Endothelial cell of umbilical vein (primary cell): ENCODE data around the gene RNF112. TPM values are rescaled to one million over a fixed set of nuclear protein-coding genes. Genes with fewer than 3 reads are reported as not detected.

Source experiments
- BruUV-seq: library from RNA; stranded (reverse); fragments of 400-500 nt; replicated peaks from 2 replicates; lab custom pipeline; 2021; lab: Mats Ljungman, UMichigan
- CTCF ChIA-PET: fragments of 300-600, 350-600 bp; sonication (Branson Sonifier 250); formaldehyde crosslinking; loops from one replicate; lab custom pipeline; 2021; ENCODE audit warnings: antibody characterized with exemption, inconsistent platforms; lab: Charles Lee
- POLR2A ChIA-PET: fragments of 300-600, 350-600 bp; sonication (Branson Sonifier 250); formaldehyde crosslinking; loops from one replicate; lab custom pipeline; 2021; ENCODE audit warnings: antibody characterized with exemption, inconsistent platforms; lab: Charles Lee
- DNase-seq: peaks from one replicate; pipeline ENCODE4 v3.0.0-alpha.2; 2011; ENCODE audit warnings: low read depth, low spot score
- FAIRE-seq: peaks from 2 replicates; lab custom pipeline; 2011; peaks lifted over from hg19 to GRCh38; lab: Jason Lieb, UNC
- H2AFZ ChIP-seq: 2 replicates; pipeline ENCODE4 v1.6.0; 2012; ENCODE audit warnings: low read depth, low read length, control low read depth, inconsistent platforms
- H3K27ac ChIP-seq: 2 replicates; pipeline ENCODE4 v1.5.1; 2011; ENCODE audit warnings: low read depth, mild to moderate bottlenecking, control low read depth, low read length, moderate library complexity; ENCODE audit not compliant: insufficient read depth
- H3K27me3 ChIP-seq, 2 experiments: 2 replicates each; pipeline versions ENCODE4 v1.6.0 to v1.6.1; 2011; ENCODE audit warnings: low read length in 2 of 2, mixed read lengths in 1 of 2; ENCODE audit not compliant: control insufficient read depth in 2 of 2, insufficient read depth in 2 of 2
- H3K36me3 ChIP-seq, 2 experiments: 2 replicates in 1 of 2; 3 replicates in 1 of 2; pipeline ENCODE4 v1.5.1; 2011; ENCODE audit warnings: low read length in 2 of 2, mild to moderate bottlenecking in 1 of 2, moderate library complexity in 1 of 2; ENCODE audit not compliant: control insufficient read depth in 2 of 2, insufficient read depth in 2 of 2; ENCODE audit errors: extremely low read depth in 1 of 2
- H3K4me1 ChIP-seq: 3 replicates; pipeline ENCODE4 v1.5.1; 2011; ENCODE audit warnings: mild to moderate bottlenecking, low read length; ENCODE audit not compliant: control insufficient read depth, insufficient read depth; ENCODE audit errors: extremely low read depth
- H3K4me2 ChIP-seq: 2 replicates; pipeline ENCODE4 v1.6.1; 2011; ENCODE audit warnings: low read length, control low read depth, mixed read lengths; ENCODE audit not compliant: insufficient read depth
- H3K4me3 ChIP-seq, 3 experiments: fragments of 200-600 bp in 1 of 3; sonication (generic), shearing (Covaris generic) in 1 of 3; replicated peaks in 1 of 3; 2 replicates each; pipeline ENCODE4 v1.5.1; 2011 to 2016; ENCODE audit warnings: control low read depth in 3 of 3, low read length in 3 of 3, mild to moderate bottlenecking in 2 of 3, inconsistent platforms in 1 of 3, low read depth in 1 of 3, moderate library complexity in 1 of 3; ENCODE audit not compliant: insufficient read depth in 1 of 3
- H3K79me2 ChIP-seq: 2 replicates; pipeline ENCODE4 v1.6.0; 2012; ENCODE audit warnings: low read length, inconsistent platforms; ENCODE audit not compliant: control insufficient read depth, insufficient read depth
- H3K9ac ChIP-seq: replicated peaks from 2 replicates; pipeline ENCODE3; 2011; ENCODE audit warnings: low read length, control low read depth; ENCODE audit not compliant: insufficient read depth; ENCODE audit errors: extremely low read depth
- H3K9me1 ChIP-seq: replicated peaks from 3 replicates; pipeline ENCODE4 v1.6.0; 2011; ENCODE audit warnings: mild to moderate bottlenecking, low read length; ENCODE audit not compliant: control insufficient read depth, insufficient read depth; ENCODE audit errors: extremely low read depth
- H3K9me3 ChIP-seq: replicated peaks from 2 replicates; pipeline ENCODE4 v1.5.1; 2012; ENCODE audit warnings: low read length, inconsistent platforms; ENCODE audit not compliant: control insufficient read depth, insufficient read depth
- H4K20me1 ChIP-seq: replicated peaks from 2 replicates; pipeline ENCODE3; 2011; ENCODE audit warnings: mild to moderate bottlenecking, low read length; ENCODE audit not compliant: control insufficient read depth, insufficient read depth; ENCODE audit errors: extremely low read depth
- EZH2 ChIP-seq: IDR thresholded peaks from 2 replicates; pipeline ENCODE4 v1.6.1; 2012; ENCODE audit warnings: borderline replicate concordance, low read depth, mild to moderate bottlenecking, moderate library complexity, low read length, inconsistent platforms; ENCODE audit not compliant: severe bottlenecking
- FOS ChIP-seq: IDR thresholded peaks from 2 replicates; pipeline ENCODE4 v1.6.1; 2011; ENCODE audit warnings: mild to moderate bottlenecking, low read length, moderate library complexity, borderline replicate concordance; ENCODE audit not compliant: insufficient read depth
- GATA2 ChIP-seq: IDR thresholded peaks from 2 replicates; pipeline ENCODE4 v1.7.0; 2011; ENCODE audit warnings: low read depth, mild to moderate bottlenecking, moderate library complexity, mixed read lengths, low read length; ENCODE audit not compliant: insufficient read length, insufficient read depth
- JUN ChIP-seq: IDR thresholded peaks from 2 replicates; pipeline ENCODE4 v1.6.1; 2011; ENCODE audit warnings: borderline replicate concordance, low read depth; ENCODE audit not compliant: insufficient read length, insufficient read depth
- MYC ChIP-seq: IDR thresholded peaks from one replicate; pipeline ENCODE4 v1.6.1; 2011; ENCODE audit warnings: mild to moderate bottlenecking, low read depth, low read length
- POLR2A ChIP-seq: IDR thresholded peaks from 2 replicates; pipeline ENCODE4 v1.6.1; 2012; ENCODE audit warnings: low read depth, mild to moderate bottlenecking, control low read depth, low read length
- POLR2AphosphoS5 ChIP-seq: IDR thresholded peaks from 2 replicates; pipeline ENCODE4 v1.6.1; 2012; ENCODE audit warnings: low read depth, mild to moderate bottlenecking, control low read depth, low read length, moderate library complexity; ENCODE audit not compliant: insufficient read depth
- dilution Hi-C: fragments of 300-500 bp; cut with MboI; formaldehyde crosslinking; loops from one replicate; pipeline ENCODE4 v1.15.0; 2019; ENCODE audit warnings: low sequenced_read_pairs; ENCODE audit not compliant: extremely low pct_ligation_motif_present
- intact Hi-C: fragments of 100-400 bp; cut with micrococcal nuclease; formaldehyde crosslinking; loops from one replicate; pipeline ENCODE4 v1.10.0; 2022
- polyA plus RNA-seq, 4 experiments: library from polyadenylated mRNA; depleted of rRNA in 3 of 4; stranded (reverse) in 3 of 4; unstranded in 1 of 4; fragments of >200 nt; gene quantifications; 2 replicates each; pipeline versions ENCODE4 v1.2.1 to v1.2.3, GENCODE V29; 2011 to 2012; ENCODE audit warnings: missing spikeins in 1 of 4
- total RNA-seq: library from RNA; stranded (reverse); gene quantifications from 2 replicates; pipeline ENCODE4 v1.2.3, GENCODE V29; 2021
- TF ChIP-seq, protein P1 (sequence below): IDR thresholded peaks from 2 replicates; pipeline ENCODE4 v1.6.1; 2011; ENCODE audit not compliant: insufficient read depth, insufficient read length
- TF ChIP-seq, protein P2 (sequence below), 2 donors: IDR thresholded peaks; 1 replicate in 1 of 2; 2 replicates in 1 of 2; pipeline ENCODE4 v1.5.1; 2011; ENCODE audit warnings: low read length in 2 of 2, mild to moderate bottlenecking in 2 of 2, moderate library complexity in 2 of 2, control low read depth in 1 of 2, inconsistent platforms in 1 of 2, low read depth in 1 of 2; ENCODE audit not compliant: insufficient read depth in 1 of 2; ENCODE audit errors: extremely low read depth in 1 of 2

The RNF112 gene
- total and polyA plus RNA-seq, 2 donors (not counting 3 experiments of a cell fraction or from before 2014, with no cell fraction given): 0.06 to 0.11 TPM

DNA sequence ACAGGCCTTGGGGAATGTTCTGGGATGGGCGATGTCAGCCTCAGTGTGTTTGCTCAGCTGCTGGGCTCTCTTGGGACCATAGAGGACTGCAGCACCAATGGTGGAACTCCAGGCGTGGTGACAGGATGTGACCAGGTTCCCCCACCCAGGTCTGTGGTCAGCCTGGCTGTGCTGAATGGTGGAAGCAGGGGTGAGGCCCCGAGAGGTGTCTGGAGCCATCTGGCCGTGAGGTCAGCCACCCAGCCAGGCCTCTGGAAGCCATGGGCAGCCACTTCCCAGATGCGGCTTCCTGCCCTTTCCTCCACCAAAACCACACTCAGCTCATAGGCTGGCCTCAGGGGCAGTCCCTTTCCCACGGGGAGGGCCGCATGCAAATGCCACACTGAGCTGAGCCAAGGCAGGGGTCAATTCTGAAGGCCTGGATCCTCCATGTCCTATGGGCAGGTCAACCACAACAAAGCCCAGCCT lies 40.5 kb upstream of the RNF112 start:
- dilution Hi-C loops (no loop called here), intact Hi-C loops (no loop called here)
- no TSS peak for BruUV-seq
- DNase-seq (no peak), FAIRE-seq (no peak)
- Histone ChIP-seq H3K27ac (no peak overlapping the region), H3K4me2 (no peak overlapping the region), H3K9me1 (no peaks in the 10 kb centered on the region), H3K4me1 (no peaks in the 10 kb centered on the region), H3K4me3 (no peak overlapping the region), H3K9ac (no peak overlapping the region), H3K79me2 (no peaks in the 10 kb centered on the region), H3K9me3 (no peaks in the 10 kb centered on the region), H3K27me3 (no peaks in the 10 kb centered on the region), H4K20me1 (no peaks in the 10 kb centered on the region), H2AFZ (no peak overlapping the region), H3K36me3 (no peaks in the 10 kb centered on the region)
- ChIA-PET CTCF (no interaction called here), POLR2A (no interaction called here)
- TF ChIP-seq, protein P1, sequence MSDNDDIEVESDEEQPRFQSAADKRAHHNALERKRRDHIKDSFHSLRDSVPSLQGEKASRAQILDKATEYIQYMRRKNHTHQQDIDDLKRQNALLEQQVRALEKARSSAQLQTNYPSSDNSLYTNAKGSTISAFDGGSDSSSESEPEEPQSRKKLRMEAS: no peak
- TF ChIP-seq FOS (no peak), POLR2AphosphoS5 (no peak), JUN (no peak), GATA2 (no peak), POLR2A (no peak), MYC (no peak), EZH2 (no peak)
- TF ChIP-seq, protein P2, sequence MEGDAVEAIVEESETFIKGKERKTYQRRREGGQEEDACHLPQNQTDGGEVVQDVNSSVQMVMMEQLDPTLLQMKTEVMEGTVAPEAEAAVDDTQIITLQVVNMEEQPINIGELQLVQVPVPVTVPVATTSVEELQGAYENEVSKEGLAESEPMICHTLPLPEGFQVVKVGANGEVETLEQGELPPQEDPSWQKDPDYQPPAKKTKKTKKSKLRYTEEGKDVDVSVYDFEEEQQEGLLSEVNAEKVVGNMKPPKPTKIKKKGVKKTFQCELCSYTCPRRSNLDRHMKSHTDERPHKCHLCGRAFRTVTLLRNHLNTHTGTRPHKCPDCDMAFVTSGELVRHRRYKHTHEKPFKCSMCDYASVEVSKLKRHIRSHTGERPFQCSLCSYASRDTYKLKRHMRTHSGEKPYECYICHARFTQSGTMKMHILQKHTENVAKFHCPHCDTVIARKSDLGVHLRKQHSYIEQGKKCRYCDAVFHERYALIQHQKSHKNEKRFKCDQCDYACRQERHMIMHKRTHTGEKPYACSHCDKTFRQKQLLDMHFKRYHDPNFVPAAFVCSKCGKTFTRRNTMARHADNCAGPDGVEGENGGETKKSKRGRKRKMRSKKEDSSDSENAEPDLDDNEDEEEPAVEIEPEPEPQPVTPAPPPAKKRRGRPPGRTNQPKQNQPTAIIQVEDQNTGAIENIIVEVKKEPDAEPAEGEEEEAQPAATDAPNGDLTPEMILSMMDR (IDR thresholded peaks at IDR 0.05; ENCODE audit: extremely low read depth in 1 of 2, insufficient read depth in 1 of 2, low read depth in 1 of 2, low read length in 2 of 2): no peak
